BE2C (cell line): Measurements from ENCODE around the gene C3orf38.

Experiments used
- DNase-seq: peaks from one replicate; pipeline ENCODE4 v3.0.0-alpha.2; 2020
- H3K27me3 ChIP-seq: fragments of 250-450 bp; sonication (Bioruptor Pico); 2 replicates; pipeline ENCODE4 v1.5.1; 2020; ENCODE audit warnings: mild to moderate bottlenecking
- H3K36me3 ChIP-seq: fragments of 250-450 bp; sonication (Bioruptor Pico); 2 replicates; pipeline ENCODE4 v1.5.1; 2020; ENCODE audit warnings: mild to moderate bottlenecking
- H3K4me1 ChIP-seq: fragments of 250-450 bp; sonication (Bioruptor Pico); 2 replicates; pipeline ENCODE4 v1.5.1; 2020
- H3K4me3 ChIP-seq: 2 replicates; pipeline ENCODE4 v1.5.1; 2011; ENCODE audit warnings: low read depth, low read length
- H3K9me3 ChIP-seq: fragments of 250-450 bp; sonication (Bioruptor Pico); 2 replicates; pipeline ENCODE4 v1.5.1; 2020
- TF ChIP-seq, protein P1 (sequence below): IDR thresholded peaks from 2 replicates; pipeline ENCODE4 v1.5.1; 2012; ENCODE audit warnings: mild to moderate bottlenecking, low read depth, low read length

C3orf38 gene

DNA sequence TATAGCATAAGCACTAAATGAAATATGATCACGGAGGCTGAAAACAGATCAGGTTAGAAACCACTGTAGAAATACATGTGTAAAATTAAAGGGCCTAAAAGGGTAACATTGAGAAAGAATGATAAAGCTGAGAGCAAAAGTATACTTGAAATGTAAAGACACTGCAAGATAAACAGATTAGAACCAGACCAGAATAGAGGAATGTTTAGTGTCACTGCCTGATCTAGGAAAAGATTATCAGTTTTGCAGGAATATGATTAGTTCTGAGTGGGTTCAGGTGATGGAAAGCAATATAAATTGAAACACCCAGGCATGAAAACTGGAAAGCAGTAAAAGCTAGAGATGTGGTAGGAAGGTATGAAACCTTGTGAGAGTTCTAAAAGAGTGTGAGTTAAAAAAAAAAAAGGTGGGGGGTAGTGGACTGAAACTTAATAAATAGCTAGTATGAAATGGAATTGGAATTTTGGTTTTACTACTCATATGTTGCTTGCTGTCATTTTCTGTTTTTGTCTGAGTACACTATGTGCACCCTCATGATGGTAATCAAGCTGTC is 16.0 kb upstream of the C3orf38 start:
- Histone ChIP-seq H3K4me1 (peaks cover 3% of the 10 kb centered on the region), H3K27me3 (no peaks in the 10 kb centered on the region), H3K4me3 (no peak overlapping the region), H3K36me3 (peaks cover 22% of the 10 kb centered on the region), H3K9me3 (no peaks in the 10 kb centered on the region)
- TF ChIP-seq, protein P1, sequence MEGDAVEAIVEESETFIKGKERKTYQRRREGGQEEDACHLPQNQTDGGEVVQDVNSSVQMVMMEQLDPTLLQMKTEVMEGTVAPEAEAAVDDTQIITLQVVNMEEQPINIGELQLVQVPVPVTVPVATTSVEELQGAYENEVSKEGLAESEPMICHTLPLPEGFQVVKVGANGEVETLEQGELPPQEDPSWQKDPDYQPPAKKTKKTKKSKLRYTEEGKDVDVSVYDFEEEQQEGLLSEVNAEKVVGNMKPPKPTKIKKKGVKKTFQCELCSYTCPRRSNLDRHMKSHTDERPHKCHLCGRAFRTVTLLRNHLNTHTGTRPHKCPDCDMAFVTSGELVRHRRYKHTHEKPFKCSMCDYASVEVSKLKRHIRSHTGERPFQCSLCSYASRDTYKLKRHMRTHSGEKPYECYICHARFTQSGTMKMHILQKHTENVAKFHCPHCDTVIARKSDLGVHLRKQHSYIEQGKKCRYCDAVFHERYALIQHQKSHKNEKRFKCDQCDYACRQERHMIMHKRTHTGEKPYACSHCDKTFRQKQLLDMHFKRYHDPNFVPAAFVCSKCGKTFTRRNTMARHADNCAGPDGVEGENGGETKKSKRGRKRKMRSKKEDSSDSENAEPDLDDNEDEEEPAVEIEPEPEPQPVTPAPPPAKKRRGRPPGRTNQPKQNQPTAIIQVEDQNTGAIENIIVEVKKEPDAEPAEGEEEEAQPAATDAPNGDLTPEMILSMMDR = no peak
- DNase-seq = no peak

DNA sequence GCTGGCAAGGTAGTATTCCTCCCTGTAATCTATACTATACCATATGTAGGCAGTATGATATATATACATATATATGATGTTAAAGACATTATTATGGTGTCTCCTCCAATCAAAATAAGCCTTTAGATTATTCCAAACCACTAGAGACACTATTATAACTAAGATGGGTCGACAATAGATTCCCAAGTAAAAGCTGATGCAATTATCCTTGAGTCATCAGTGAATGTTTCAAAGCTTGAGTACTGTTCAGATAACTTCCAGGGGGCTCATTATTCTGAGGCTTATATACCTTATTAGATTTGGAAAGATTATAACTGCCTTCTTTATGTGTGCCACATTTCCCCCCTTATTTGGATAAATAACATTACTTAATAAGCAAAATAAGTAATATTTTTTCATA is 11.9 kb upstream of the C3orf38 start:
- no peak for DNase-seq
- H3K9me3 ChIP-seq = no peaks in the 10 kb centered on the region

DNA sequence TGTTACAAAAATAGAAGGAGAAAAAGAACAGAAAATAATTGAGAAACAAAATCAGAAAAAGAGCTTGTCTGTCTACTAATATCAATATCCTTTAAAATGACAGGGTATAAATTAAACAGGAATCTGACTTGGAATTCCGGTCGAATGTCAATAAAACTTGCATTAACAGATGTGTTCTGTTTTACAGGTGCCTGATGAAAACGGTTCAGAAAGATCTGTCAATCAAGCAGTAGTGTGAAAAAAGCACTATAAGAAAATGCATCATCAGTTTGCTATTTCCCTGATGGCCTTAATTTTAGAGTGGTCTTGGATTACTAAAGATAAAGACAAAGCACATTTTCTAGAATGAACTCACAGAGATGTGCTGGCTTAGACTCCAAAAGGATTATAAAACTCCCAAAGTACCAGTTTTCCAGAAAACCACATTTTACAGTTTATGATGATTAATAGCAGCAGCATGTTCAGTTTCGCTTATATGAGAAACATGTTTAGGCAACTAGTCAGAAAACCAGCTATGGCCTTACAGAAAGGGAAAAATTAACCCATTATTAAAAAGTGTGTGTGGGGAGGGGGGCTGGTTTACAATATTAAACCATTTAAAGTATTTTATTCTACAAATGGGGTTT is 8.2 kb upstream of the C3orf38 start:
- Histone ChIP-seq H3K36me3 (peaks cover 31% of the 10 kb centered on the region), H3K27me3 (no peaks in the 10 kb centered on the region), H3K9me3 (no peaks in the 10 kb centered on the region), H3K4me1 (peaks cover 3% of the 10 kb centered on the region; the same call in 1 of the 2 replicates), H3K4me3 (no peak overlapping the region)
- DNase-seq = no peak
- TF ChIP-seq, protein P1 = no peak

More for the DNA sequence above, 11.9 kb upstream of the C3orf38 start:
- H3K4me1 ChIP-seq = peaks cover 3% of the 10 kb centered on the region; the same call in 1 of the 2 replicates
- H3K27me3 ChIP-seq = no peaks in the 10 kb centered on the region
- TF ChIP-seq, protein P1 = no peak
- H3K36me3 ChIP-seq = peaks cover 41% of the 10 kb centered on the region
- no peak overlapping the region for H3K4me3 ChIP-seq

DNA sequence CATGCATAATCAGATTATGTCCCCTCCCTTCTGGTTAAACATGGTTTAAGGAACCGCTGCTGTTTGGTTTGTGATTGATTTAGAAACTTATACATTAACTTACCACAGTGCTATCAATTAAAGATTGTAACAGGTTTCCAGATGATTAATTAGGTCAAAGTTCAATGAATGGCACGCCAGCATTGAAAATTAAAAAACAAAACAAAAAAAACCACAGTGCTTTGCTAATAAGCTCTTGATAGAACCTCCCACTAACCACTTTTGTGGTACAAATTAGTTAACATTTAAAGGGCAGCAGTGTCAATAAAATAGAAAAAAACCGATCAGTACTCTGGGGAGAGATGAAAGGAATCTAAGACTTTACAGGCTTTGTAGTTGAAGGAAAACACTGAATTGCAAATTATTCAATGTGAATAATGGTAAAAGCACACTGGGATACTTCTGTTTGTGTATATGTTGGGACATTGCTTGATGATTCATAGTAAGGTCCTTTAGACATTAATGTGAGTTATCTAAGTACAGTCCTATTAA is 7.6 kb upstream of the C3orf38 start:
- Histone ChIP-seq H3K27me3 (no peaks in the 10 kb centered on the region), H3K36me3 (peaks cover 28% of the 10 kb centered on the region), H3K4me3 (no peak overlapping the region), H3K9me3 (no peaks in the 10 kb centered on the region), H3K4me1 (peaks cover 3% of the 10 kb centered on the region; the same call in 1 of the 2 replicates)
- TF ChIP-seq, protein P1 = no peak
- DNase-seq = no peak

DNA sequence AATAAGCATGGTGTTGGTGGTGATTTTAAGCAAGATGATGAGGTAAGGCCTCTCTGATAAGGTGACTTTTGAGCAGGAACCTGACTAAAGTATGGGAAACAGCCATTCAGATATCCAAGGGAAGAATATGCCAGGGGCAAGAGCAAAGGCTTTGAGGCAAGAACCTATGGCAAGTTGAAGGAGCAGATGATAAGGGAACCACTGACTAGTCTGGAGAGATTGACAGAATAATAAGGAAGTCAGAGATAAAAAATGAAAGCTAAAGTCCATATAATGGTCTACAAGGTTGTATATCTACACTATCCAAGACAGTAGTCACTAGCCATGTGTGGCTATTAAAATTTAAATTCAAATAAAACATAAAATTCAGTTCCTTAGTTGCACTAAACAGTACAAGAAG is 2.5 kb upstream of the C3orf38 start:
- TF ChIP-seq, protein P1 = no peak
- Histone ChIP-seq H3K27me3 (no peaks in the 10 kb centered on the region), H3K36me3 (no peaks in the 10 kb centered on the region), H3K4me1 (no peaks in the 10 kb centered on the region; the same call in 1 of the 2 replicates), H3K9me3 (no peaks in the 10 kb centered on the region), H3K4me3 (no peak overlapping the region)
- no peak for DNase-seq

DNA sequence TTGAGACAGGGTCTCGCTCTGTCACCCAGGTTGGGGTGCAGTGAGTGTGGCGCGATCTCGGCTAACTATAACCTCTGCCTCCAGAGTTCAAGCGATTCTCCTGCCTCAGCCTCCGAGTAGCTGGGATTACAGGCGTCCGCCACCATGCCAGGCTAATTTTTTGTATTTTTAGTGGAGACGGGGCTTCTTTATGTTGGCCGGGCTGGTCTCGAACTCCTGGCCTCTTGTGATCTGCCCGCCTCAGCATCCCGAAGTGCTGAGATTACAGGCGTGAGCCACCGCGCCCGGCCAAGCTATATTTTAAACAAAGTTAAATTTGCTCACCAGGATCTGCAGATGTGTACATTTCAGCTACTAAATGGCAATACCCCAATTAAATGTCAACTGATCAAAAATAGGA is 1.1 kb upstream of the C3orf38 start:
- Histone ChIP-seq H3K9me3 (no peaks in the 10 kb centered on the region), H3K36me3 (no peaks in the 10 kb centered on the region), H3K4me3 (peak overlapping the region; percentile 96), H3K4me1 (no peaks in the 10 kb centered on the region), H3K27me3 (no peaks in the 10 kb centered on the region)
- no peak for DNase-seq
- TF ChIP-seq, protein P1 = no peak
